Omental fat pad (tissue), 4 donors: Measurements from ENCODE around the gene DENND2A. TPM values are rescaled to one million over a fixed set of nuclear protein-coding genes. Genes with fewer than 3 reads are reported as not detected.
"Not testable (repeated sequence)": the region's sequence is repeated elsewhere in the genome, so short reads cannot be mapped to it uniquely, and the experiment has no call there.

Experiments
- ATAC-seq: fragments of 150-250 bp; one replicate; pipeline ENCODE4 v1.9.1; 2016; ENCODE audit warnings: mild to moderate bottlenecking, moderate library complexity; ENCODE audit not compliant: low FRiP score
- DNase-seq: peaks from one replicate; pipeline ENCODE4 v3.0.0-alpha.2; 2019; ENCODE audit warnings: low spot score
- total RNA-seq, 4 donors: library from RNA; depleted of rRNA; stranded (reverse); fragments of >200 nt; gene quantifications; one replicate each; pipeline ENCODE4 v1.1.0, GENCODE V29; 2016
- TF ChIP-seq, protein P1 (sequence below), 3 donors: fragments of 450-650 bp; IDR thresholded peaks; one replicate each; pipeline ENCODE4 v1.5.1; 2016 to 2017; ENCODE audit warnings: antibody characterized with exemption in 3 of 3, mild to moderate bottlenecking in 3 of 3, moderate library complexity in 2 of 3

DENND2A gene
- total RNA-seq, 4 donors from 2014 or later: 6.7 to 34.7 (median 15.7) TPM

- TF ChIP-seq, protein P1, sequence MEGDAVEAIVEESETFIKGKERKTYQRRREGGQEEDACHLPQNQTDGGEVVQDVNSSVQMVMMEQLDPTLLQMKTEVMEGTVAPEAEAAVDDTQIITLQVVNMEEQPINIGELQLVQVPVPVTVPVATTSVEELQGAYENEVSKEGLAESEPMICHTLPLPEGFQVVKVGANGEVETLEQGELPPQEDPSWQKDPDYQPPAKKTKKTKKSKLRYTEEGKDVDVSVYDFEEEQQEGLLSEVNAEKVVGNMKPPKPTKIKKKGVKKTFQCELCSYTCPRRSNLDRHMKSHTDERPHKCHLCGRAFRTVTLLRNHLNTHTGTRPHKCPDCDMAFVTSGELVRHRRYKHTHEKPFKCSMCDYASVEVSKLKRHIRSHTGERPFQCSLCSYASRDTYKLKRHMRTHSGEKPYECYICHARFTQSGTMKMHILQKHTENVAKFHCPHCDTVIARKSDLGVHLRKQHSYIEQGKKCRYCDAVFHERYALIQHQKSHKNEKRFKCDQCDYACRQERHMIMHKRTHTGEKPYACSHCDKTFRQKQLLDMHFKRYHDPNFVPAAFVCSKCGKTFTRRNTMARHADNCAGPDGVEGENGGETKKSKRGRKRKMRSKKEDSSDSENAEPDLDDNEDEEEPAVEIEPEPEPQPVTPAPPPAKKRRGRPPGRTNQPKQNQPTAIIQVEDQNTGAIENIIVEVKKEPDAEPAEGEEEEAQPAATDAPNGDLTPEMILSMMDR (IDR thresholded peaks at IDR 0.05): no peak
- DNase-seq: no peak
- no peak for ATAC-seq
Measured at GRCh38 chr7:140623980-140624379, 16.6 kb downstream of the DENND2A start.

- DNase-seq (no peak), ATAC-seq (no peak)
- TF ChIP-seq, protein P1 (IDR thresholded peaks at IDR 0.05): no peak
Measured at GRCh38 chr7:140621401-140622021, 19.1 kb downstream of the DENND2A start.

DNA sequence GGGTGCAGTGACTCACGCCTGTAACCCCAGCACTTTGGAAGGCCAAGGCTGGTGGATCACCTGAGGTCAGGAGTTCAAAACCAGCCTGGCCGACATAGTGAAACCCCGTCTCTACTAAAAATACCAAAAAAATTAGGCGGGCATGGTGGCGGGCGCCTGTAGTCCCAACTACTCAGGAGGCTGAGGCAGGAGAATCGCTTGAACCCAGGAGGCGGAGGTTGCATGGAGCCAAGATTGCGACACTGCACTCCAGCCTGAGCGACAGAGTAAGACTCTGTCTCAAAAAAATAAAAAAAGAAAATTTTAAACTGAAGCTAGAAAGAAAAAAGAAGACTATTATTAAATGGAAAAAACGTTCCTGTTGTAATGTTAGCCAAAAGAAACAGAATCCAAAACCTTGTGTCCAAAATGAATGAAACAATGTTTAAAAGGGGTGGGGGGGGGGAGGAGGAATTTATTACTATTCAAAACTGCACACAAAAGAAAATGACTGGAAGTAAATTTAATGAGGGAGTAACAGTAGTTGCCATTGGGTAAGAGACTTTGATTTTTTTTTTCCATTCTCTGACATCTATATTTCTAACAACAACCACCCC, 20.6 kb downstream of the DENND2A start:
- DNase-seq, ATAC-seq: not testable (repeated sequence)

GRCh38 chr7:140619176-140619575, 21.4 kb downstream of the DENND2A start:
- DNase-seq: no peak
- TF ChIP-seq, protein P1 (IDR thresholded peaks at IDR 0.05): no peak
- no peak for ATAC-seq

GRCh38 chr7:140618306-140618705, 22.3 kb downstream of the DENND2A start:
- ATAC-seq (no peak), DNase-seq (no peak)
- TF ChIP-seq, protein P1 (IDR thresholded peaks at IDR 0.05): no peak

- ATAC-seq (no peak), DNase-seq (no peak)
- TF ChIP-seq, protein P1 (IDR thresholded peaks at IDR 0.05): no peak
Measured at GRCh38 chr7:140617081-140617480, 23.5 kb downstream of the DENND2A start.

GRCh38 chr7:140616328-140616727, 24.3 kb downstream of the DENND2A start:
- no peak for DNase-seq
- ATAC-seq: no peak
- TF ChIP-seq, protein P1 (IDR thresholded peaks at IDR 0.05): no peak
